Osteoblast (primary cell): ENCODE data around the gene PRR20D. TPM values are rescaled to one million over a fixed set of nuclear protein-coding genes. Genes with fewer than 3 reads are reported as not detected.
"Not testable (repeated sequence)": the region's sequence is repeated elsewhere in the genome, so short reads cannot be mapped to it uniquely, and the experiment has no call there.

Experiments used
- DNase-seq: peaks from one replicate; pipeline ENCODE4 v3.0.0; 2011; ENCODE audit warnings: low spot score, mixed read lengths; ENCODE audit not compliant: insufficient read length; ENCODE audit errors: missing footprints
- H2AFZ ChIP-seq: 2 replicates; pipeline ENCODE4 v1.6.0; 2011; ENCODE audit warnings: mild to moderate bottlenecking, low read length
- H3K27ac ChIP-seq: 2 replicates; pipeline ENCODE4 v1.5.1; 2011; ENCODE audit warnings: mild to moderate bottlenecking, low read depth, low read length, moderate library complexity
- H3K27me3 ChIP-seq: 2 replicates; pipeline ENCODE4 v1.6.0; 2012; ENCODE audit warnings: mild to moderate bottlenecking, control low read depth, inconsistent platforms, low read length, moderate library complexity; ENCODE audit not compliant: insufficient read depth
- H3K36me3 ChIP-seq: 2 replicates; pipeline ENCODE4 v1.5.1; 2011; ENCODE audit warnings: mild to moderate bottlenecking, low read length, control low read depth, moderate library complexity; ENCODE audit not compliant: insufficient read depth
- H3K4me1 ChIP-seq: 2 replicates; pipeline ENCODE4 v1.5.1; 2011; ENCODE audit warnings: mild to moderate bottlenecking, low read length, control low read depth, moderate library complexity; ENCODE audit not compliant: insufficient read depth
- H3K4me2 ChIP-seq: 2 replicates; pipeline ENCODE4 v1.6.0; 2011; ENCODE audit warnings: mild to moderate bottlenecking, low read length; ENCODE audit not compliant: insufficient read depth
- H3K4me3 ChIP-seq: fragments of 200-600 bp; sonication (generic); 3 replicates; pipeline ENCODE4 v1.5.1; 2012; ENCODE audit warnings: mild to moderate bottlenecking, low read length, inconsistent platforms; ENCODE audit not compliant: insufficient read depth
- H3K79me2 ChIP-seq: 2 replicates; pipeline ENCODE4 v1.6.0; 2012; ENCODE audit warnings: mild to moderate bottlenecking, low read length, control low read depth, inconsistent platforms; ENCODE audit not compliant: insufficient read depth
- H3K9me3 ChIP-seq: 2 replicates; pipeline ENCODE4 v1.5.1; 2011; ENCODE audit warnings: low read depth, low read length, control low read depth
- H4K20me1 ChIP-seq: 2 replicates; pipeline ENCODE4 v1.6.0; 2012; ENCODE audit warnings: mild to moderate bottlenecking, low read length, control low read depth; ENCODE audit not compliant: insufficient read depth
- total RNA-seq: library from RNA; depleted of rRNA; stranded (reverse); fragments of >200 nt; gene quantifications from 2 replicates; pipeline ENCODE4 v1.2.3, GENCODE V29; 2012
- TF ChIP-seq, protein P1 (sequence below): IDR thresholded peaks from 2 replicates; pipeline ENCODE4 v1.5.1; 2011; ENCODE audit warnings: mild to moderate bottlenecking, low read depth, low read length, moderate library complexity; ENCODE audit errors: extremely low read depth

Gene PRR20D
- total RNA-seq, result not detected in 2 replicates

DNA sequence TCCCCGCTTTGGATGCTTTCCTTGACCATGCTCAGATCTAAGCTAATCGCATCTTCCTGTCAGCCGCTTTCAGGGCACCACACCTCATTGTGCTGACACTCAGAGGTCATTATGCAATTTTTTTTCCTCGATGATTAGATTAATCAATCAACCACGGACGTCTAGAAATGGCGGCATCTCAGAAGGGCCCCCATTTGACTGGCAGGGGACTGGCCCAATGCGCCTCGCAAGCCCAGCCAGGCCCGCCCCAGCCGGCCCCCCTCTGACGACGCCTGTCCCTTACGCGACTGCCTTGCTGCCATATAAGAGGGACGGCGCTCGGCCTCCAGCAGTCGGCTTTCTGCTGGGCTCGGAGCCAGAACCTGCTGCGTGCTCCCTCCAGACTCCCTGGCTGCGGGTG lies at the start of gene PRR20D:
Gene PRR20D, plus strand, starts transcription at position 301 of the 400 bp plus-strand sequence. CDS start 387 bp downstream, outside the sequence.
- not testable (repeated sequence) for H3K4me2 ChIP-seq, H3K4me1 ChIP-seq, H3K27me3 ChIP-seq, H3K4me3 ChIP-seq, H3K9me3 ChIP-seq, H3K27ac ChIP-seq, DNase-seq, H4K20me1 ChIP-seq, H3K79me2 ChIP-seq, H2AFZ ChIP-seq, H3K36me3 ChIP-seq

DNA sequence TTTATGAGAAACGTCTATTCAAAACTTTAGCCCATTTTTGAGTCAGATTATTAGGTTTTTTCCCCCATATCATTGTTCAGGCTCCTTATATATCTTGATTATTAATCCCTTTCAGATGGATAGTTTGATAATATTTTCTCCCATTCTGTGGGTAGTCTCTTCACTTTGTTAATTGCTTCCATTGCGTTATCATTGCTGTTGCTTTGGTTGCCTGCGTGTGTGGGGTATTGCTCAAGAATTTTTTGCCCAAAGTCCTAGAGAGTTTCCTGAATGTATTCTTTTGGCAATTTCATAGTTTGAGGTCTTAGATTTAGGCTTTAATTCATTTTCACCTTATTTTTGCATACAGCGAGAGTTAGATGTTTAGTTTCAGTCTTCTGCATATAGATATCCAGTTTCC lies 45.5 kb upstream of the PRR20D start:
- Histone ChIP-seq H2AFZ (no peak overlapping the region), H3K4me2 (no peak overlapping the region), H3K79me2 (no peaks in the 10 kb centered on the region), H3K27me3 (no peaks in the 10 kb centered on the region), H4K20me1 (no peaks in the 10 kb centered on the region), H3K27ac (no peak overlapping the region), H3K36me3 (no peaks in the 10 kb centered on the region), H3K4me3 (no peak overlapping the region), H3K9me3 (no peaks in the 10 kb centered on the region), H3K4me1 (no peaks in the 10 kb centered on the region)
- no peak for DNase-seq
- TF ChIP-seq, protein P1, sequence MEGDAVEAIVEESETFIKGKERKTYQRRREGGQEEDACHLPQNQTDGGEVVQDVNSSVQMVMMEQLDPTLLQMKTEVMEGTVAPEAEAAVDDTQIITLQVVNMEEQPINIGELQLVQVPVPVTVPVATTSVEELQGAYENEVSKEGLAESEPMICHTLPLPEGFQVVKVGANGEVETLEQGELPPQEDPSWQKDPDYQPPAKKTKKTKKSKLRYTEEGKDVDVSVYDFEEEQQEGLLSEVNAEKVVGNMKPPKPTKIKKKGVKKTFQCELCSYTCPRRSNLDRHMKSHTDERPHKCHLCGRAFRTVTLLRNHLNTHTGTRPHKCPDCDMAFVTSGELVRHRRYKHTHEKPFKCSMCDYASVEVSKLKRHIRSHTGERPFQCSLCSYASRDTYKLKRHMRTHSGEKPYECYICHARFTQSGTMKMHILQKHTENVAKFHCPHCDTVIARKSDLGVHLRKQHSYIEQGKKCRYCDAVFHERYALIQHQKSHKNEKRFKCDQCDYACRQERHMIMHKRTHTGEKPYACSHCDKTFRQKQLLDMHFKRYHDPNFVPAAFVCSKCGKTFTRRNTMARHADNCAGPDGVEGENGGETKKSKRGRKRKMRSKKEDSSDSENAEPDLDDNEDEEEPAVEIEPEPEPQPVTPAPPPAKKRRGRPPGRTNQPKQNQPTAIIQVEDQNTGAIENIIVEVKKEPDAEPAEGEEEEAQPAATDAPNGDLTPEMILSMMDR, result no peak

- H3K4me2 ChIP-seq, result no peak overlapping the region
- no peaks in the 10 kb centered on the region for H4K20me1 ChIP-seq
- TF ChIP-seq, protein P1, result no peak
- H3K27me3 ChIP-seq, result no peaks in the 10 kb centered on the region
- H3K36me3 ChIP-seq, result no peaks in the 10 kb centered on the region
- H3K79me2 ChIP-seq, result no peaks in the 10 kb centered on the region
- H3K27ac ChIP-seq, result no peak overlapping the region
- H2AFZ ChIP-seq, result no peak overlapping the region
- H3K4me1 ChIP-seq, result no peaks in the 10 kb centered on the region
- no peaks in the 10 kb centered on the region for H3K9me3 ChIP-seq
- no peak overlapping the region for H3K4me3 ChIP-seq
- no peak for DNase-seq
Measured at GRCh38 chr13:57123681-57124080, 36.8 kb upstream of the PRR20D start.

DNA sequence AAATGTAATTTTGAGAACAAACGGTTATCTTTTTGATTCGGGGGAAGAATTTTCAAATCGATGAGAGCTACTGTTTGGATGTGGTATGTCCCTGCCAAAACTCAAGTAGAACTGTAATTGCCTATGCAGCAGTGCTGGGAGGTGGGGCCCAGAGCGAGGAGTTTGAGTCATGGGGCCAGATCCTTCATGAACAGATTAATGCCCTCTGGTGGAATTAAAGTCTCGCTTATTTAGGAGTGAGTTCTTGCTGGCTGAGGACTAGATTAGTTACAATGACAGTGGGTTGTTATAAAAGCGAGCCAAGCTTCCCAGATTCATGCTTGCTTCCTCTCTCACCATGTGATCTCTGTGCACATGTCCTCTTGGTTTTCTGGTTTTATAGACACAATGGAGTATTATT lies 31.5 kb upstream of the PRR20D start:
- no peak for DNase-seq
- Histone ChIP-seq H3K79me2 (no peaks in the 10 kb centered on the region), H3K4me3 (no peak overlapping the region), H3K27ac (no peak overlapping the region), H3K4me1 (no peaks in the 10 kb centered on the region), H2AFZ (no peak overlapping the region), H3K36me3 (no peaks in the 10 kb centered on the region), H4K20me1 (no peaks in the 10 kb centered on the region), H3K9me3 (no peaks in the 10 kb centered on the region), H3K4me2 (no peak overlapping the region), H3K27me3 (no peaks in the 10 kb centered on the region)
- TF ChIP-seq, protein P1, result no peak
